GM12872 (cell line): ENCODE data around the gene FOXF2.

Experiments
- TF ChIP-seq, protein P1 (sequence below): IDR thresholded peaks from 3 replicates; pipeline ENCODE4 v1.5.1; 2011; ENCODE audit warnings: low read depth, mild to moderate bottlenecking, low read length, moderate library complexity; ENCODE audit not compliant: insufficient read depth

The FOXF2 gene

DNA sequence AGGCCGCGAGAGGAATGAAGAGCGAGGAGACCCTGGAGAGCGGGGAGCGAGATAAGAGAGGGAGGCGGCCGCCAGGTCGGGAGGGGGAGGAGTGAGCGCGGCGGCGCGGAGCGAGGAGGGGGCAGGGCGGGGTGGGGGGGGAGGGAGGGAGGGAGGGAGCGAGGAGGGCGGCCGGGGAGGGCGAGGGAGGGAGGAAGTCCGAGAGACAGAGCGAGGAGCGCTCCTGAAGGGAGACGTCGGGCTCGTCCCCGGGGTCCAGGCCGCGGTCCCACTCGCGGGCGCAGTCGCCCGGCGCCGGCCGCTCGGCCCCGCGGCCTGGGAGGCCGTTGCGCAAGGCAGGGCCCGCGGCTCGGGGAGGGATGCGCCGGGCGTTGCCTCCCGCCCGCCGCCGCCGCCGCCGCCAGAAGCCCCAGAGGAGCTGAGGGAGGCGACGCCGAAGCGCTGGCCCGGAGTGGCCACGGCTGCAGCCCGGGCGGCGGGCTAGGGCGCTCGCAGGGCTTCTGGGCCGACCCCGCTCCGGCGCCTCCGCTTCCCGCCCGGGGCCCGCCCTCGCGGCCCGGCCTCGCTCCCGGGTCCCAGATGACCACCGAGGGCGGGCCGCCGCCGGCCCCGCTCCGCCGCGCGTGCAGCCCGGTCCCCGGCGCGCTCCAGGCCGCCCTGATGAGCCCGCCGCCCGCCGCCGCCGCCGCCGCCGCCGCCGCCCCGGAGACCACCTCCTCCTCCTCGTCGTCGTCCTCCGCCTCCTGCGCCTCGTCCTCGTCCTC, at the start of gene FOXF2:
FOXF2 (plus strand) TSS at position 208 of the 764 bp plus-strand sequence; CDS start at position 580, 372 bp downstream.
- TF ChIP-seq, protein P1, sequence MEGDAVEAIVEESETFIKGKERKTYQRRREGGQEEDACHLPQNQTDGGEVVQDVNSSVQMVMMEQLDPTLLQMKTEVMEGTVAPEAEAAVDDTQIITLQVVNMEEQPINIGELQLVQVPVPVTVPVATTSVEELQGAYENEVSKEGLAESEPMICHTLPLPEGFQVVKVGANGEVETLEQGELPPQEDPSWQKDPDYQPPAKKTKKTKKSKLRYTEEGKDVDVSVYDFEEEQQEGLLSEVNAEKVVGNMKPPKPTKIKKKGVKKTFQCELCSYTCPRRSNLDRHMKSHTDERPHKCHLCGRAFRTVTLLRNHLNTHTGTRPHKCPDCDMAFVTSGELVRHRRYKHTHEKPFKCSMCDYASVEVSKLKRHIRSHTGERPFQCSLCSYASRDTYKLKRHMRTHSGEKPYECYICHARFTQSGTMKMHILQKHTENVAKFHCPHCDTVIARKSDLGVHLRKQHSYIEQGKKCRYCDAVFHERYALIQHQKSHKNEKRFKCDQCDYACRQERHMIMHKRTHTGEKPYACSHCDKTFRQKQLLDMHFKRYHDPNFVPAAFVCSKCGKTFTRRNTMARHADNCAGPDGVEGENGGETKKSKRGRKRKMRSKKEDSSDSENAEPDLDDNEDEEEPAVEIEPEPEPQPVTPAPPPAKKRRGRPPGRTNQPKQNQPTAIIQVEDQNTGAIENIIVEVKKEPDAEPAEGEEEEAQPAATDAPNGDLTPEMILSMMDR: no peak

DNA sequence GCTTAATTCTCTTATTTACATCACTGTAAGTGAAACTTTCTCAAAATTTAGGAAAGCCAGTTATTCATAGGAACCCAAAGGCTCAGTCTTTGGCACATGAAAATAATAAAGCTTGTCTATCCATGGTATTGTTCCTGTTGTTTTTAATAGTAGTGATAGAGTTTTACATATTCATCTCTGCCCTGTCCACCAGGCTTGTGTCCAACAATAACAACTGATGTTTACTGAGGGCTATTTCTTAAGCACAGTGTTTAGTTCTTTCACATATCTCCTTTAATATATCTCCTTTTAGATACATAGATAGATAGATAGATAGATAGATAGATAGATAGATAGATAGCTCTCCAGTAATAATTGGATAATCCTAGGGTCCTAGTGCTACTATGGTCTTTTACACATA, 43.3 kb upstream of the FOXF2 start:
- TF ChIP-seq, protein P1: no peak

- TF ChIP-seq, protein P1: no peak
These were observed 42.8 kb upstream of the FOXF2 start for GRCh38 chr6:1346558-1347091.

DNA sequence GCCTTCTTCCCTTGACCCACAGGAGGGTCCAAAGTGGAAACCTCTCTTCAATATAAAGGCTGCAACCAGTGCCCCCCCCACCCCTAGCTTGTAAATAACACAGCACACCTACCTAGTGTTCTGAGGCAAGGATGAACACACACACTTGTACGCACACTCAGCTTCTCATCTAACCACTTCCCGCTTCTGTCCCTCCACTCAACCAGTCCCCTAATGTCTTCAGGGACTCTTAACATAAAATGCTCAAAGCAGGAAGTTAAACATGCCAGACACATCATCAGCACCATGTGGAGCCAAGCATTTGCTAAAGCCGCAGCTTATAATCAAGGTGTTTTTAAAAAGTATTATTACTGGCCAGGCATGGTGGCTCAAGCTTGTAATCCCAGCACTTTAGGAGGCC, 42.2 kb upstream of the FOXF2 start:
- TF ChIP-seq, protein P1: no peak

DNA sequence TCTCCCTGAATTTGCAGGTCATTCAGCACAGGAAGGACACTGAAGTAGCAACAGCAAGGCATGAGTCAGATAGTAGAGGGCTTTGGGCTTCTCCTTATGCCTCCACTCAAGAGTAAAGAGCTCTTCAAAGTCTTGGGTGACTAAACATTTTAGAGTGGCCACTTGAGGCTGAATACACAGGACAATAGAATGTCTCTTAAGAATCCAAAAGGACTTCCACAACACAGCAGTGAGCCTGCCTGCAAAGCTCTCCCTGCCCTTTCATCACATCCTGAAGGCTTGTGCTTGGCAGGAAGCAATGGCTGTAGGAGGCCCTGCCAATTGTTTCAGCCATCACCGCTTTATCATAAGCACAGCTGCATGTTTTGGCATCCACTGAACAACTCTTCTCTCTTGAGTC, 40.7 kb upstream of the FOXF2 start:
- TF ChIP-seq, protein P1: no peak

DNA sequence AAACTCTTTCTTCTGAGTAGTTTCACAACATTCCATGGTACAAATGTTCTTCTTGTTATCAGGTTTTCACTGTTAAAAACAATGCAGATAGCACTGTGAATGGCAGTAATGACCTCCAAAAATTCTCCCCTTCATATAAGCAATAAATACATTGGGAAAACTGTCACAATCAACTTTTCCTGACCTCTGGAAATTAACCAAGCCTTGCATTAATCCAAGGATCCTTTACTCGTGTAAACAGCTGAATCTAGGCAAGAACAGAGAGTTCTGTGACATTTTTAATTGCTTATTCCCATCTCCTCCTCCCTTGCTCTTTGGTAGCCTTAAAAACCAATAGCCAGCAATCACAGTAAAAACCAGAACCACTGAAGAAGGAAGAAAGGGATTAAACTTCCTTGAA, 39.7 kb upstream of the FOXF2 start:
- TF ChIP-seq, protein P1: no peak

GRCh38 chr6:1351381-1352008, 37.9 kb upstream of the FOXF2 start:
- TF ChIP-seq, protein P1: no peak
